ENCODE data around the gene ATG9B. TPM values are rescaled to one million over a fixed set of nuclear protein-coding genes. Genes with fewer than 3 reads are reported as not detected.

The ATG9B gene
- total RNA-seq, 1 experiment from 2014 or later: 13.7 TPM

DNA sequence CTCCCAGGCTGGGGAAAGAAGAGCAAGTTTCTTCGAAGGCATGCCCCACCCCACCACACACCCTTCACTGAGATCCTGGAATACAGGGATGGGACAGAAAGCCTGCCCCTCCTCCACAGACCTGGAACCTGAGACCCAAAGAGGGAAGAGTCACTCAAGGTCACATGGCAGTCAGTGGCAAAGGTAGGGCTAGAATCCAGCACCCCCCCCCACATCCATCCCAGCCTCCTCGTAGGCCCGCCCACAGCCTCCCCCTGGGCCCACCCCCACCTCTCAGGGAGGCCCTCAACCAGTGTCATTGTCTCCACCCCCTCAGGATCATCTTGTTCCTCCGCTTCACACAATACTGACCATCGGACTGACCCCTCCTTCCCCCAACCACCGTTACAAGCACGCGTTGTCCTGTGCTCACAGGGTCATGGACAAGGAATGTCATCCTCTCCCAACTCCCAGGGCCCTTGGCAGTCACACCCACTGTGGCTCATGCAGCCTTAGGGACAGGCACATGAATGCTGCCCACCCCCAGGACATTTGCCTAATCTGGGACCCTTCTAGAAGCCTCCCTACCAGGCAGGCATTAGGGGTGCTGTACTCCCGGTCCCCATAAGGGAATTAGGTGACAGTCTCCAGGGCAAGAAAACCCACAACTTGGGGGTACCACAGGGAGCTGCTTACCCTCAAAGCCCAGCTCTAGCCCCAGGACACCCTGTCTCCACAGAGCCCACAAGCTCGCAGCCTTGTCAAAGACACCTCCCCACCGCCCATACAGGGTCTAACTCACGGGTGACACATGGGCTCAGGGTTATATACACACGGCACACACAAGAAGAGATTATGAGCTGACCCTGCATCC, 47.5 kb downstream of the ATG9B start:
- Histone ChIP-seq H3K79me2 (ENCODE audit: low read depth) (no peaks in the 10 kb centered on the region), H3K4me2 (no peak overlapping the region), H3K4me3 (no peak overlapping the region), H3K9me2 (ENCODE audit: insufficient read depth) (no peaks in the 10 kb centered on the region), H3K27me3 (ENCODE audit: insufficient read depth, low read depth) (peaks cover 52% of the 10 kb centered on the region), H3K4me1 (replicated peaks; ENCODE audit: insufficient read depth) (0 out of 2 replicates have a peak, but pooled peaks cover 4% of the 10 kb centered on the region), H3K27ac (no peak overlapping the region), H3K36me3 (ENCODE audit: low read depth) (no peaks in the 10 kb centered on the region), H4K20me1 (ENCODE audit: insufficient read depth) (no peaks in the 10 kb centered on the region), H3F3A (ENCODE audit: insufficient read depth, low read depth) (no peaks in the 10 kb centered on the region), H3K9me3 (ENCODE audit: insufficient read depth, low read depth) (no peaks in the 10 kb centered on the region), H2AFZ (no peak overlapping the region)
- no peak for TF ChIP-seq EZH2 (IDR thresholded peaks at IDR 0.05; ENCODE audit: low read depth)
- TF ChIP-seq, protein P1, sequence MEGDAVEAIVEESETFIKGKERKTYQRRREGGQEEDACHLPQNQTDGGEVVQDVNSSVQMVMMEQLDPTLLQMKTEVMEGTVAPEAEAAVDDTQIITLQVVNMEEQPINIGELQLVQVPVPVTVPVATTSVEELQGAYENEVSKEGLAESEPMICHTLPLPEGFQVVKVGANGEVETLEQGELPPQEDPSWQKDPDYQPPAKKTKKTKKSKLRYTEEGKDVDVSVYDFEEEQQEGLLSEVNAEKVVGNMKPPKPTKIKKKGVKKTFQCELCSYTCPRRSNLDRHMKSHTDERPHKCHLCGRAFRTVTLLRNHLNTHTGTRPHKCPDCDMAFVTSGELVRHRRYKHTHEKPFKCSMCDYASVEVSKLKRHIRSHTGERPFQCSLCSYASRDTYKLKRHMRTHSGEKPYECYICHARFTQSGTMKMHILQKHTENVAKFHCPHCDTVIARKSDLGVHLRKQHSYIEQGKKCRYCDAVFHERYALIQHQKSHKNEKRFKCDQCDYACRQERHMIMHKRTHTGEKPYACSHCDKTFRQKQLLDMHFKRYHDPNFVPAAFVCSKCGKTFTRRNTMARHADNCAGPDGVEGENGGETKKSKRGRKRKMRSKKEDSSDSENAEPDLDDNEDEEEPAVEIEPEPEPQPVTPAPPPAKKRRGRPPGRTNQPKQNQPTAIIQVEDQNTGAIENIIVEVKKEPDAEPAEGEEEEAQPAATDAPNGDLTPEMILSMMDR (conservative IDR thresholded peaks at IDR 0.05): no peak
- ChIA-PET CTCF (interaction anchor here (0.9 to 1.0 kb wide), 2 partner anchors 42 to 48 kb away, joined by 3 read pairs; partner anchors contain the start of gene ATG9B), POLR2A (ENCODE audit: unreplicated experiment) (no interaction called here)
- DNase-seq: no peak
- intact Hi-C loops (cut with micrococcal nuclease; ENCODE audit: unreplicated experiment): loop anchor here (10.0 kb wide), 1 partner anchor 108 kb away; the partner anchor contains the start of genes AGAP3, FASTK and TMUB1
- no TSS peak for BruUV-seq (replicated peaks)

DNA sequence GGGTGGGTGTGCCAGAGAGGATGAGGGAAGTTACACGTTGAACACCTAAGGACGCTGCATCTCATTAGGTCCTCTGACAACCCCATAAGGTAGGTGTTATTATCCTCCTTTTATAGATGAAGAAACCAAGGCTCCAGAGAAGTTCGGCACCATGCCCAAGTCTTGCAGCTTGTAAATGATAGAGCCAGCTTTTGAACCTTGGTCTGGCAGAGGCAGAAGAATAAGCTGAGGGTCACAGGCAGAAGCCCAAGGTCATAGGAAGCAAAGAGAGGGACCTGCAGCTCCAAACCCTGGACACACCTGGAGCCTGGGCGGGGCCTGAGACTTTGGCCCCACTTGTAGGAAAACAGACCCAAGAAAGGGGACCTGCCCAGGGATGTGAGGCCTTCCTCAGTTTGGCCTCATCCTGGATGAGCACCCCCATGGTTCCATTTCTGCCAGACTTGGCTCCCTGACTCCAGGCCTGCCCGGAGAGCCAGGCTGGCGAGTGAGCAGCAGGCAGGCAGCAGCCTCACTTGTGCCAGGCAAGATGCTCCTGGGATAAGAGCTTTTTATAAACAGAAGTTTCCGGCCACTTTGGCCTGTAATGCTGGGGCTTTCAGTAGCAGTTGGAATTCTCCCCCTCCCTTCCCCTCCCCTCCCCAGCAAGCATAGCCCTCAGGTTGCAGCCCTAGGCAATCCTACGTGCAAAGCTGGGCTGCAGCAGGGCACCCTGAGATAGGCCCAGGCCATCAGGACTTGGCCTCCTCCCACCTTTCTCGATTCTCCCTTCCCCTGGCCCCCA, 48.6 kb downstream of the ATG9B start:
- 0 out of 2 replicates have a peak, but pooled peaks cover 4% of the 10 kb centered on the region for H3K4me1 ChIP-seq (replicated peaks; ENCODE audit: insufficient read depth)
- no peaks in the 10 kb centered on the region for H3K9me2 ChIP-seq (ENCODE audit: insufficient read depth)
- H3K27ac ChIP-seq: no peak overlapping the region
- CTCF ChIA-PET: interaction anchor here (0.5 to 1.1 kb wide), 4 partner anchors 43 to 588 kb away, joined by 3 to 12 read pairs (median 4); partner anchors contain the start of gene ATG9B
- H3K36me3 ChIP-seq (ENCODE audit: low read depth): no peaks in the 10 kb centered on the region
- peak overlapping the region; percentile 97 for H3K4me2 ChIP-seq
- H3K27me3 ChIP-seq (ENCODE audit: insufficient read depth, low read depth): peaks cover 52% of the 10 kb centered on the region
- POLR2A ChIA-PET (ENCODE audit: unreplicated experiment): interaction anchor here (0.7 kb wide), 1 partner anchor 264 kb away, joined by 3 read pairs; no protein-coding TSS in a partner anchor
- no peaks in the 10 kb centered on the region for H4K20me1 ChIP-seq (ENCODE audit: insufficient read depth)
- intact Hi-C loops (cut with micrococcal nuclease; ENCODE audit: unreplicated experiment): loop anchor here (2.0 to 10.0 kb wide), 2 partner anchors 109 to 137 kb away; partner anchors contain the start of genes AGAP3, FASTK and TMUB1
- TF ChIP-seq EZH2 (IDR thresholded peaks at IDR 0.05; ENCODE audit: low read depth): no peak
- TF ChIP-seq, protein P1 (conservative IDR thresholded peaks at IDR 0.05): no peak
- H2AFZ ChIP-seq: no peak overlapping the region
- H3F3A ChIP-seq (ENCODE audit: insufficient read depth, low read depth): no peaks in the 10 kb centered on the region
- no peaks in the 10 kb centered on the region for H3K79me2 ChIP-seq (ENCODE audit: low read depth)
- DNase-seq: no peak
- H3K9me3 ChIP-seq (ENCODE audit: insufficient read depth, low read depth): no peaks in the 10 kb centered on the region
- TSS peak; percentile 50 for BruUV-seq (replicated peaks)
- peak overlapping the region; percentile 65; the same call in 1 of the 2 replicates for H3K4me3 ChIP-seq
